H9 (cell line): ENCODE data around the gene THBS3. TPM values are rescaled to one million over a fixed set of nuclear protein-coding genes. Genes with fewer than 3 reads are reported as not detected.

Experiments used
- DNase-seq: peaks from one replicate; pipeline ENCODE4 v3.0.0-alpha.2; 2017
- H2AFZ ChIP-seq: one replicate; pipeline ENCODE4 v1.6.1; 2013; ENCODE audit warnings: mild to moderate bottlenecking, low read length, control low read depth, moderate library complexity
- H2AK5ac ChIP-seq: 2 replicates; pipeline ENCODE4 v1.6.1; 2013; ENCODE audit warnings: low read length, control low read depth, mixed read lengths; ENCODE audit not compliant: insufficient read length
- H2BK120ac ChIP-seq: one replicate; pipeline ENCODE4 v1.6.1; 2013; ENCODE audit warnings: low read depth, mild to moderate bottlenecking, low read length, control low read depth, inconsistent platforms; ENCODE audit not compliant: poor library complexity, severe bottlenecking
- H2BK12ac ChIP-seq: 2 replicates; pipeline ENCODE4 v1.6.1; 2013; ENCODE audit warnings: low read length, control low read depth, mixed read lengths, low read depth; ENCODE audit not compliant: insufficient read length
- H2BK15ac ChIP-seq: 2 replicates; pipeline ENCODE4 v1.6.1; 2013; ENCODE audit warnings: low read depth, low read length, control low read depth
- H2BK20ac ChIP-seq: one replicate; pipeline ENCODE4 v1.6.1; 2013; ENCODE audit warnings: low read depth, mild to moderate bottlenecking, low read length, control low read depth, inconsistent platforms; ENCODE audit not compliant: poor library complexity, severe bottlenecking
- H2BK5ac ChIP-seq: 2 replicates; pipeline ENCODE4 v1.6.1; 2013; ENCODE audit warnings: low read length, control low read depth, mixed read lengths; ENCODE audit not compliant: insufficient read length
- H3K14ac ChIP-seq: 2 replicates; pipeline ENCODE4 v1.6.1; 2013; ENCODE audit warnings: low read length, control low read depth; ENCODE audit not compliant: insufficient read depth
- H3K18ac ChIP-seq: 2 replicates; pipeline ENCODE4 v1.6.1; 2013; ENCODE audit warnings: low read depth, mild to moderate bottlenecking, mixed read lengths, low read length, control low read depth; ENCODE audit not compliant: insufficient read length
- H3K23ac ChIP-seq: 2 replicates; pipeline ENCODE4 v1.6.1; 2013; ENCODE audit warnings: low read length, control low read depth, mixed read lengths, low read depth; ENCODE audit not compliant: insufficient read length
- H3K23me2 ChIP-seq: 2 replicates; pipeline ENCODE4 v1.6.1; 2013; ENCODE audit warnings: low read depth, mild to moderate bottlenecking, mixed read lengths, low read length, control low read depth; ENCODE audit not compliant: insufficient read length, poor library complexity, severe bottlenecking
- H3K27ac ChIP-seq: 2 replicates; pipeline ENCODE4 v1.5.1; 2013; ENCODE audit warnings: low read length, control low read depth, mixed read lengths, low read depth; ENCODE audit not compliant: insufficient read length
- H3K27me3 ChIP-seq: 2 replicates; pipeline ENCODE4 v1.6.1; 2013; ENCODE audit warnings: low read length, control low read depth, inconsistent platforms; ENCODE audit not compliant: insufficient read depth
- H3K4ac ChIP-seq: 2 replicates; pipeline ENCODE4 v1.6.1; 2013; ENCODE audit warnings: low read depth, mild to moderate bottlenecking, control low read depth, inconsistent platforms, low read length, moderate library complexity
- H3K4me1 ChIP-seq: 2 replicates; pipeline ENCODE4 v1.6.1; 2013; ENCODE audit warnings: low read length, control low read depth, inconsistent platforms; ENCODE audit not compliant: insufficient read depth
- H3K4me2 ChIP-seq: 2 replicates; pipeline ENCODE4 v1.6.1; 2013; ENCODE audit warnings: low read length, control low read depth, mixed read lengths; ENCODE audit not compliant: insufficient read length, insufficient read depth
- H3K56ac ChIP-seq: 2 replicates; pipeline ENCODE4 v1.6.1; 2013; ENCODE audit warnings: low read depth, mild to moderate bottlenecking, mixed read lengths, low read length, control low read depth; ENCODE audit not compliant: insufficient read length
- H3K79me1 ChIP-seq: 2 replicates; pipeline ENCODE4 v1.6.1; 2013; ENCODE audit warnings: low read depth, mild to moderate bottlenecking, moderate library complexity, low read length, control low read depth, inconsistent platforms; ENCODE audit not compliant: insufficient read depth, poor library complexity, severe bottlenecking
- H3K79me2 ChIP-seq: 2 replicates; pipeline ENCODE4 v1.6.1; 2013; ENCODE audit warnings: low read length, control low read depth, inconsistent platforms; ENCODE audit not compliant: insufficient read depth
- H3K9ac ChIP-seq: 2 replicates; pipeline ENCODE4 v1.6.1; 2013; ENCODE audit warnings: low read length, control low read depth, mixed read lengths; ENCODE audit not compliant: insufficient read length; ENCODE audit errors: extremely low read depth
- H3K9me3 ChIP-seq: one replicate; pipeline ENCODE4 v1.6.1; 2013; ENCODE audit warnings: low read depth, low read length, inconsistent platforms; ENCODE audit not compliant: control insufficient read depth
- H3T11ph ChIP-seq: one replicate; pipeline ENCODE4 v1.6.1; 2013; ENCODE audit warnings: mild to moderate bottlenecking, low read length, control low read depth, inconsistent platforms
- H4K20me1 ChIP-seq: one replicate; pipeline ENCODE4 v1.6.1; 2013; ENCODE audit not compliant: control insufficient read depth, insufficient read length, insufficient read depth
- H4K5ac ChIP-seq: 2 replicates; pipeline ENCODE4 v1.6.1; 2013; ENCODE audit warnings: low read depth, mild to moderate bottlenecking, mixed read lengths, low read length, control low read depth; ENCODE audit not compliant: insufficient read length
- H4K8ac ChIP-seq: replicated peaks from 2 replicates; pipeline ENCODE4 v1.6.1; 2013; ENCODE audit warnings: low read length, control low read depth, mixed read lengths, low read depth; ENCODE audit not compliant: insufficient read length
- H4K91ac ChIP-seq: 2 replicates; pipeline ENCODE4 v1.6.1; 2013; ENCODE audit warnings: low read depth, mild to moderate bottlenecking, moderate library complexity, mixed read lengths, low read length, control low read depth; ENCODE audit not compliant: insufficient read length
- H3K27ac Mint-ChIP-seq, 3 experiments: 2 replicates in 2 of 3; 3 replicates in 1 of 3; pipeline ENCODE4 v1.8.0; 2020 to 2021; ENCODE audit warnings: mixed read lengths in 3 of 3, mild to moderate bottlenecking in 1 of 3, moderate library complexity in 1 of 3
- H3K27me3 Mint-ChIP-seq: 2 replicates; pipeline ENCODE4 v1.8.0; 2021; ENCODE audit warnings: low read depth, mild to moderate bottlenecking, moderate library complexity, mixed read lengths
- H3K36me3 Mint-ChIP-seq, 3 experiments: 2 replicates in 2 of 3; 3 replicates in 1 of 3; pipeline ENCODE4 v1.8.0; 2020 to 2021; ENCODE audit warnings: low read depth in 3 of 3, mixed read lengths in 3 of 3; ENCODE audit not compliant: insufficient read depth in 1 of 3
- H3K4me1 Mint-ChIP-seq, 2 experiments: 2 replicates each; pipeline ENCODE4 v1.8.0; 2020; ENCODE audit warnings: mixed read lengths in 2 of 2
- H3K4me3 Mint-ChIP-seq, 2 experiments: 2 replicates in 1 of 2; 3 replicates in 1 of 2; pipeline ENCODE4 v1.8.0; 2020 to 2021; ENCODE audit warnings: mild to moderate bottlenecking in 2 of 2, mixed read lengths in 2 of 2, moderate library complexity in 1 of 2
- H3K9me3 Mint-ChIP-seq, 2 experiments: 2 replicates in 1 of 2; 3 replicates in 1 of 2; pipeline ENCODE4 v1.8.0; 2020; ENCODE audit warnings: mild to moderate bottlenecking in 2 of 2, mixed read lengths in 2 of 2, moderate library complexity in 1 of 2
- WGBS: extraction: QIAGEN DNeasy Blood & Tissue Kit; methylation state at CpG from one replicate; pipeline ENCODE4 v1.1.7; 2013; ENCODE audit warnings: missing lambda C conversion rate, low lambda C conversion rate, mixed read lengths; ENCODE audit not compliant: insufficient read length; ENCODE audit errors: extremely low coverage; 5-methylcytosine and 5-hydroxymethylcytosine counted together
- total RNA-seq: library from RNA; stranded (reverse); gene quantifications from 2 replicates; pipeline ENCODE4 v1.2.1, GENCODE V29; 2021
- TF ChIP-seq, protein P1 (sequence below): fragments of 200-600 bp; sonication (generic); conservative IDR thresholded peaks from 3 replicates; pipeline ENCODE4 v1.8.0; 2021; ENCODE audit warnings: antibody characterized with exemption, mild to moderate bottlenecking

Gene THBS3
- total RNA-seq, 1 experiment from 2014 or later, result 5.9 TPM

DNA sequence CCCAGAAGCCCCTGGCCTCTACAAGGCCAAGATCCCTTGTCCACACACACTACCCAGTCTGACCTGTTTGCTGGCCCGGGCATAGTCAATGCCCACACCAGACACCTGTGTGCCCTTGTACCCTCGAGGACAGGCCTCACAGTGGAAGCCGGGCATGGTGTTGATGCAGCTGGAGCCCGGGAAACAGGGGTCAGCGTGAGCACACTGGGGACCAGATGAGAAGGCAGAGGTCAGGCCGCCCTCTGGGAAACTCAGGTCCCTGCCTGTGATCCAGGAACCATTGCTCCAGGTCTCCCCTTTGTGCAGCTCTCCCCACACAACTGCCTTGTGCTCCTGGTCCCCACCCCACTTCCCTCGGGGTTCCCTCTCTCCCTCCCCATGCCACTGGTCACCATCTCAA is 5.5 kb downstream of the THBS3 start:
- no CpG with 5 or more reads among the region's 7 CpGs for WGBS
- Mint-ChIP-seq H3K27ac (peak overlapping the region in 1 of 3 experiments; percentile 61; a peak in 1 of 7 replicates), H3K9me3 (no peaks in the 10 kb centered on the region), H3K4me3 (no peak overlapping the region), H3K27me3 (peaks cover 8% of the 10 kb centered on the region), H3K36me3 (peaks cover 50 to 79% (median 71%) of the 10 kb centered on the region in 3 experiments), H3K4me1 (peaks cover 20 to 33% of the 10 kb centered on the region in 2 experiments)
- Histone ChIP-seq H2BK5ac (no peak overlapping the region), H3K23me2 (no peaks in the 10 kb centered on the region), H3K18ac (no peak overlapping the region), H4K20me1 (peaks cover 5% of the 10 kb centered on the region), H3K27me3 (no peaks in the 10 kb centered on the region), H3T11ph (no peak overlapping the region), H3K79me1 (no peaks in the 10 kb centered on the region), H3K4me1 (no peaks in the 10 kb centered on the region; the same call in 1 of the 2 replicates), H3K23ac (no peak overlapping the region), H3K4ac (no peak overlapping the region), H2BK20ac (no peak overlapping the region), H2BK15ac (no peak overlapping the region), H2BK12ac (no peak overlapping the region), H2BK120ac (no peak overlapping the region), H3K9ac (no peak overlapping the region), H3K9me3 (no peaks in the 10 kb centered on the region), H2AK5ac (no peak overlapping the region), H4K91ac (no peak overlapping the region), H3K4me2 (no peak overlapping the region), H2AFZ (no peak overlapping the region), H4K8ac (no peak overlapping the region), H4K5ac (no peak overlapping the region), H3K27ac (no peak overlapping the region), H3K14ac (no peak overlapping the region), H3K79me2 (no peaks in the 10 kb centered on the region), H3K56ac (no peak overlapping the region)
- TF ChIP-seq, protein P1, sequence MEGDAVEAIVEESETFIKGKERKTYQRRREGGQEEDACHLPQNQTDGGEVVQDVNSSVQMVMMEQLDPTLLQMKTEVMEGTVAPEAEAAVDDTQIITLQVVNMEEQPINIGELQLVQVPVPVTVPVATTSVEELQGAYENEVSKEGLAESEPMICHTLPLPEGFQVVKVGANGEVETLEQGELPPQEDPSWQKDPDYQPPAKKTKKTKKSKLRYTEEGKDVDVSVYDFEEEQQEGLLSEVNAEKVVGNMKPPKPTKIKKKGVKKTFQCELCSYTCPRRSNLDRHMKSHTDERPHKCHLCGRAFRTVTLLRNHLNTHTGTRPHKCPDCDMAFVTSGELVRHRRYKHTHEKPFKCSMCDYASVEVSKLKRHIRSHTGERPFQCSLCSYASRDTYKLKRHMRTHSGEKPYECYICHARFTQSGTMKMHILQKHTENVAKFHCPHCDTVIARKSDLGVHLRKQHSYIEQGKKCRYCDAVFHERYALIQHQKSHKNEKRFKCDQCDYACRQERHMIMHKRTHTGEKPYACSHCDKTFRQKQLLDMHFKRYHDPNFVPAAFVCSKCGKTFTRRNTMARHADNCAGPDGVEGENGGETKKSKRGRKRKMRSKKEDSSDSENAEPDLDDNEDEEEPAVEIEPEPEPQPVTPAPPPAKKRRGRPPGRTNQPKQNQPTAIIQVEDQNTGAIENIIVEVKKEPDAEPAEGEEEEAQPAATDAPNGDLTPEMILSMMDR, result no peak
- no peak for DNase-seq
